Neural cell (in vitro differentiated cells): Measurements from ENCODE around the gene B4GALNT3. TPM values are rescaled to one million over a fixed set of nuclear protein-coding genes. Genes with fewer than 3 reads are reported as not detected.

Experiments
- H2AFZ ChIP-seq: fragments of 200-600, 300-800 bp; sonication (generic), shearing (Covaris generic); 2 replicates; pipeline ENCODE4 v1.6.0; 2014; ENCODE audit warnings: low read depth, mild to moderate bottlenecking, antibody characterized with exemption, low read length, moderate library complexity
- H3F3A ChIP-seq: fragments of 200-600 bp; shearing (Covaris generic); 2 replicates; pipeline ENCODE4 v1.6.1; 2016; ENCODE audit warnings: mild to moderate bottlenecking, moderate library complexity, mixed read lengths, antibody characterized with exemption, low read length; ENCODE audit not compliant: insufficient read depth, poor library complexity, severe bottlenecking
- H3K27ac ChIP-seq: fragments of 200-600, 300-800 bp; sonication (generic), shearing (Covaris generic); 2 replicates; pipeline ENCODE4 v1.5.1; 2014; ENCODE audit warnings: mild to moderate bottlenecking, low read length, moderate library complexity
- H3K27me3 ChIP-seq: fragments of 300-800, 200-600 bp; sonication (generic), shearing (Covaris generic); 2 replicates; pipeline ENCODE4 v1.6.0; 2014; ENCODE audit warnings: mild to moderate bottlenecking, low read depth, low read length, moderate library complexity; ENCODE audit not compliant: insufficient read depth
- H3K36me3 ChIP-seq: fragments of 300-800, 200-600 bp; sonication (generic), shearing (Covaris generic); 2 replicates; pipeline ENCODE4 v1.5.1; 2014; ENCODE audit warnings: mild to moderate bottlenecking, antibody characterized with exemption, low read length, moderate library complexity; ENCODE audit not compliant: insufficient read depth
- H3K4me2 ChIP-seq: fragments of 300-800, 200-600 bp; sonication (generic), shearing (Covaris generic); 2 replicates; pipeline ENCODE4 v1.6.0; 2014; ENCODE audit warnings: mild to moderate bottlenecking, low read length
- H3K4me3 ChIP-seq: fragments of 300-800, 200-600 bp; sonication (generic), shearing (Covaris generic); 2 replicates; pipeline ENCODE4 v1.5.1; 2014; ENCODE audit warnings: mild to moderate bottlenecking, low read length, moderate library complexity
- H3K79me2 ChIP-seq: fragments of 200-600 bp; shearing (Covaris generic); replicated peaks from 2 replicates; pipeline ENCODE4 v1.6.0; 2014; ENCODE audit warnings: mild to moderate bottlenecking, low read length, moderate library complexity; ENCODE audit not compliant: insufficient read depth
- H3K9ac ChIP-seq: fragments of 300-800, 200-600 bp; sonication (generic), shearing (Covaris generic); 2 replicates; pipeline ENCODE4 v1.6.1; 2016; ENCODE audit warnings: mild to moderate bottlenecking, low read length, mixed read lengths
- H3K9me2 ChIP-seq: fragments of 200-600 bp; shearing (Covaris generic); 2 replicates; pipeline ENCODE4 v1.6.1; 2016; ENCODE audit warnings: mild to moderate bottlenecking, low read length, mixed read lengths; ENCODE audit not compliant: insufficient read depth
- H3K9me3 ChIP-seq: fragments of 200-600, 300-800 bp; sonication (generic), shearing (Covaris generic); 2 replicates; pipeline ENCODE4 v1.6.1; 2016; ENCODE audit warnings: mild to moderate bottlenecking, mixed run types, low read length, moderate library complexity, mixed read lengths
- H4K20me1 ChIP-seq: fragments of 200-600 bp; shearing (Covaris generic); 2 replicates; pipeline ENCODE4 v1.6.1; 2016; ENCODE audit warnings: mild to moderate bottlenecking, mixed run types; ENCODE audit not compliant: insufficient read depth
- EP300 ChIP-seq: fragments of 450-650 bp; conservative IDR thresholded peaks from 2 replicates; pipeline ENCODE4 v1.6.1; 2014; ENCODE audit warnings: antibody characterized with exemption, mild to moderate bottlenecking, moderate library complexity; ENCODE audit not compliant: poor library complexity, severe bottlenecking
- EZH2 ChIP-seq: fragments of 200-600, 300-800 bp; shearing (Covaris generic), sonication (generic); IDR thresholded peaks from 2 replicates; pipeline ENCODE4 v1.6.1; 2014; ENCODE audit warnings: antibody characterized with exemption, low read length, borderline replicate concordance, mild to moderate bottlenecking; ENCODE audit not compliant: insufficient read depth, poor library complexity, severe bottlenecking
- MXI1 ChIP-seq: fragments of 450-650 bp; conservative IDR thresholded peaks from 2 replicates; pipeline ENCODE4 v1.6.1; 2014; ENCODE audit warnings: antibody characterized with exemption, mild to moderate bottlenecking; ENCODE audit not compliant: poor library complexity, severe bottlenecking
- POLR2AphosphoS5 ChIP-seq: IDR thresholded peaks from 2 replicates; pipeline ENCODE4 v1.6.1; 2012
- RAD21 ChIP-seq: fragments of 450-650 bp; conservative IDR thresholded peaks from 2 replicates; pipeline ENCODE4 v1.6.1; 2014; ENCODE audit warnings: antibody characterized with exemption, mild to moderate bottlenecking, moderate library complexity
- SMC3 ChIP-seq: fragments of 450-650 bp; conservative IDR thresholded peaks from 2 replicates; pipeline ENCODE4 v1.6.1; 2014; ENCODE audit warnings: antibody characterized with exemption, mild to moderate bottlenecking, moderate library complexity; ENCODE audit not compliant: poor library complexity
- TAF1 ChIP-seq: IDR thresholded peaks from 2 replicates; pipeline ENCODE4 v1.6.1; 2012; ENCODE audit warnings: low read depth
- polyA plus RNA-seq: library from polyadenylated mRNA; depleted of rRNA; stranded (reverse); fragments of >200 nt; gene quantifications from 2 replicates; pipeline ENCODE4 v1.2.3, GENCODE V29; 2014
- TF ChIP-seq, protein P1 (sequence below): fragments of 450-650 bp; IDR thresholded peaks from 2 replicates; pipeline ENCODE4 v1.5.1; 2014; ENCODE audit warnings: antibody characterized with exemption, mild to moderate bottlenecking, moderate library complexity; ENCODE audit not compliant: poor library complexity, severe bottlenecking
- TF ChIP-seq, protein P2 (sequence below): IDR thresholded peaks from 2 replicates; pipeline ENCODE4 v1.6.1; 2012; ENCODE audit warnings: borderline replicate concordance

The B4GALNT3 gene
- polyA plus RNA-seq, 1 donor from 2014 or later: 6.7 TPM

DNA sequence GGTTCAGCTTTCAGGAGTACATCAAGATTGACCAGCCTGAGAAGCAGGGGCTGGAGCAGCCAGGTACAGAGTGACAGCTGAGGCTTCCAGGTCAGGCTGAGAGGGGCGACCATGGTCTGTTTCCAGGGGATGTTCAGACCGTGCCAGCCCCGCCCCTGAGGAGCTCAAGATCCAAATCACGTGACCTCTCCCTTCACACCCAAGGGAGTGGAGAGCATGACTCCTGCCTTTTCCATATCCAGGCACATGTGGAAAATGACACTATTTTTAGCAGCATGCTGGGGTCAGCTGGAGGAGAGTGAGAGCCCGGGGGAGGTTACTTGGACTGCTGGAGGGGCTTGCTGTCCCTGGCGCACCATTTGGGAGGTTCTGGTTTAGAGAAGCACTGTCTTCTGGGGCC, 92.7 kb downstream of the B4GALNT3 start:
- no peak overlapping the region for H3K4me3 ChIP-seq
- H3K79me2 ChIP-seq: no peaks in the 10 kb centered on the region
- no peak overlapping the region for H3K27ac ChIP-seq
- no peak overlapping the region for H3K9ac ChIP-seq
- no peaks in the 10 kb centered on the region for H3K27me3 ChIP-seq
- no peaks in the 10 kb centered on the region for H3K9me3 ChIP-seq
- H4K20me1 ChIP-seq: no peaks in the 10 kb centered on the region
- no peaks in the 10 kb centered on the region for H3F3A ChIP-seq
- H3K9me2 ChIP-seq: no peaks in the 10 kb centered on the region
- H3K4me2 ChIP-seq: no peak overlapping the region
- TF ChIP-seq EZH2 (no peak), MXI1 (no peak), POLR2AphosphoS5 (no peak), EP300 (no peak), RAD21 (no peak), SMC3 (no peak), TAF1 (no peak)
- TF ChIP-seq, protein P1, sequence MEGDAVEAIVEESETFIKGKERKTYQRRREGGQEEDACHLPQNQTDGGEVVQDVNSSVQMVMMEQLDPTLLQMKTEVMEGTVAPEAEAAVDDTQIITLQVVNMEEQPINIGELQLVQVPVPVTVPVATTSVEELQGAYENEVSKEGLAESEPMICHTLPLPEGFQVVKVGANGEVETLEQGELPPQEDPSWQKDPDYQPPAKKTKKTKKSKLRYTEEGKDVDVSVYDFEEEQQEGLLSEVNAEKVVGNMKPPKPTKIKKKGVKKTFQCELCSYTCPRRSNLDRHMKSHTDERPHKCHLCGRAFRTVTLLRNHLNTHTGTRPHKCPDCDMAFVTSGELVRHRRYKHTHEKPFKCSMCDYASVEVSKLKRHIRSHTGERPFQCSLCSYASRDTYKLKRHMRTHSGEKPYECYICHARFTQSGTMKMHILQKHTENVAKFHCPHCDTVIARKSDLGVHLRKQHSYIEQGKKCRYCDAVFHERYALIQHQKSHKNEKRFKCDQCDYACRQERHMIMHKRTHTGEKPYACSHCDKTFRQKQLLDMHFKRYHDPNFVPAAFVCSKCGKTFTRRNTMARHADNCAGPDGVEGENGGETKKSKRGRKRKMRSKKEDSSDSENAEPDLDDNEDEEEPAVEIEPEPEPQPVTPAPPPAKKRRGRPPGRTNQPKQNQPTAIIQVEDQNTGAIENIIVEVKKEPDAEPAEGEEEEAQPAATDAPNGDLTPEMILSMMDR: no peak
- TF ChIP-seq, protein P2, sequence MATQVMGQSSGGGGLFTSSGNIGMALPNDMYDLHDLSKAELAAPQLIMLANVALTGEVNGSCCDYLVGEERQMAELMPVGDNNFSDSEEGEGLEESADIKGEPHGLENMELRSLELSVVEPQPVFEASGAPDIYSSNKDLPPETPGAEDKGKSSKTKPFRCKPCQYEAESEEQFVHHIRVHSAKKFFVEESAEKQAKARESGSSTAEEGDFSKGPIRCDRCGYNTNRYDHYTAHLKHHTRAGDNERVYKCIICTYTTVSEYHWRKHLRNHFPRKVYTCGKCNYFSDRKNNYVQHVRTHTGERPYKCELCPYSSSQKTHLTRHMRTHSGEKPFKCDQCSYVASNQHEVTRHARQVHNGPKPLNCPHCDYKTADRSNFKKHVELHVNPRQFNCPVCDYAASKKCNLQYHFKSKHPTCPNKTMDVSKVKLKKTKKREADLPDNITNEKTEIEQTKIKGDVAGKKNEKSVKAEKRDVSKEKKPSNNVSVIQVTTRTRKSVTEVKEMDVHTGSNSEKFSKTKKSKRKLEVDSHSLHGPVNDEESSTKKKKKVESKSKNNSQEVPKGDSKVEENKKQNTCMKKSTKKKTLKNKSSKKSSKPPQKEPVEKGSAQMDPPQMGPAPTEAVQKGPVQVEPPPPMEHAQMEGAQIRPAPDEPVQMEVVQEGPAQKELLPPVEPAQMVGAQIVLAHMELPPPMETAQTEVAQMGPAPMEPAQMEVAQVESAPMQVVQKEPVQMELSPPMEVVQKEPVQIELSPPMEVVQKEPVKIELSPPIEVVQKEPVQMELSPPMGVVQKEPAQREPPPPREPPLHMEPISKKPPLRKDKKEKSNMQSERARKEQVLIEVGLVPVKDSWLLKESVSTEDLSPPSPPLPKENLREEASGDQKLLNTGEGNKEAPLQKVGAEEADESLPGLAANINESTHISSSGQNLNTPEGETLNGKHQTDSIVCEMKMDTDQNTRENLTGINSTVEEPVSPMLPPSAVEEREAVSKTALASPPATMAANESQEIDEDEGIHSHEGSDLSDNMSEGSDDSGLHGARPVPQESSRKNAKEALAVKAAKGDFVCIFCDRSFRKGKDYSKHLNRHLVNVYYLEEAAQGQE: no peak
- no peaks in the 10 kb centered on the region for H3K36me3 ChIP-seq
- no peak overlapping the region for H2AFZ ChIP-seq

DNA sequence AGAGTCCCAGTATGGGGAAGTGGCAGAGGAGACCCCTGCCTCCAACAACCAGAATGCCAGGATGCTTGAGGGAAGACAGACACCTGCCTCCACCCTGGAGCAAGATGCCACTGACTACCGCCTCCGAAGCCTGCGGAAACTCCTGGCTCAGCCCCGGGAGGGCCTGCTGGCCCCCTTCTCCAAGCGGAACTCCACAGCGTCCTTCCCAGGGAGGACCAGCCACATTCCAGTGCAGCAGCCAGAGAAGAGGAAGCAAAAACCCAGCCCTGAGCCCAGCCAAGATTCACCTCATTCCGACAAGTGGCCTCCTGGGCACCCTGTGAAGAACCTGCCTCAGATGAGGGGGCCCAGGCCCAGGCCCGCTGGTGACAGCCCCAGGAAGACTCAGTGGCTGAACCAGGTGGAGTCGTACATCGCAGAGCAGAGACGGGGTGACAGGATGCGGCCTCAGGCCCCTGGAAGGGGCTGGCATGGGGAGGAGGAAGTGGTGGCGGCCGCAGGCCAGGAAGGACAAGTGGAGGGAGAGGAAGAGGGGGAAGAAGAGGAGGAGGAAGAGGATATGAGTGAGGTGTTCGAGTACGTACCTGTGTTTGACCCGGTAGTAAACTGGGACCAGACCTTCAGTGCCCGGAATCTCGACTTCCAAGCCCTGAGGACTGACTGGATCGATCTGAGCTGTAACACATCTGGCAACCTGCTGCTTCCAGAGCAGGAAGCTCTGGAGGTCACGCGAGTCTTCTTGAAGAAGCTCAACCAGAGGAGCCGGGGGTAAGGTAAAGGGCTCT, 93.7 kb downstream of the B4GALNT3 start:
- no peaks in the 10 kb centered on the region for H3K79me2 ChIP-seq
- no peaks in the 10 kb centered on the region for H3K9me2 ChIP-seq
- TF ChIP-seq RAD21: no peak
- TF ChIP-seq POLR2AphosphoS5: no peak
- no peak for TF ChIP-seq SMC3
- TF ChIP-seq, protein P2: no peak
- TF ChIP-seq MXI1: no peak
- no peak for TF ChIP-seq EZH2
- TF ChIP-seq EP300: no peak
- TF ChIP-seq TAF1: no peak
- TF ChIP-seq, protein P1: no peak
- no peaks in the 10 kb centered on the region for H3K9me3 ChIP-seq
- H3K4me2 ChIP-seq: no peak overlapping the region
- no peak overlapping the region for H3K9ac ChIP-seq
- no peak overlapping the region for H3K4me3 ChIP-seq
- H3K36me3 ChIP-seq: no peaks in the 10 kb centered on the region
- no peaks in the 10 kb centered on the region for H3F3A ChIP-seq
- H3K27me3 ChIP-seq: no peaks in the 10 kb centered on the region
- H2AFZ ChIP-seq: no peak overlapping the region
- H4K20me1 ChIP-seq: no peaks in the 10 kb centered on the region
- no peak overlapping the region for H3K27ac ChIP-seq
